GM18526 (cell line): Measurements from ENCODE around the gene ASB13.

Source experiments
- POLR2A ChIP-seq: IDR thresholded peaks from 3 replicates; pipeline ENCODE4 v1.6.1; 2011; ENCODE audit not compliant: insufficient read length; ENCODE audit errors: extremely low read depth

ASB13 gene

GRCh38 chr10:5666008-5666840 is at the start of gene ASB13:
Gene ASB13, minus strand, starts transcription at chr10:5666595. Its CDS starts 44 bp downstream, at chr10:5666551.
- no peak for TF ChIP-seq POLR2A

GRCh38 chr10:5711642-5712041 is 45.2 kb upstream of the ASB13 start:
- TF ChIP-seq POLR2A = no peak

DNA sequence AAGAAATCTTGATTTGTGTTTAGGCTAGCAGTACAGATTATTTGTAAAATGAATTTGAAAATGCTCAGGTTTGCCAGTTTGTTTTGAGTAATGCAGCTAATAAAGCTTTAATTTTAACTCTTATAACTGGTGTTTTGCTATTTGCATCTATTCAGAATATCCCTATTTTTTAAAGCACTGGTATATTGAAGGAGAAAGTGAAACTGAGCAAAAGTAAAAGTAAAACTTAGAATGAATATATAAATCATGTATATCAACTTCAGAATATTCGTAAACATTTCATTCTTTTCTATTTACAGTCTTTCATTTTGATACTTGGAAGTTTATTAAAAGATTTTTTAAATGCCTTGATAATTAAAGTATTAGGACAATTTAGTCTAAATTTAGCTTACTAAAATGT is 44.5 kb upstream of the ASB13 start:
- TF ChIP-seq POLR2A = no peak

DNA sequence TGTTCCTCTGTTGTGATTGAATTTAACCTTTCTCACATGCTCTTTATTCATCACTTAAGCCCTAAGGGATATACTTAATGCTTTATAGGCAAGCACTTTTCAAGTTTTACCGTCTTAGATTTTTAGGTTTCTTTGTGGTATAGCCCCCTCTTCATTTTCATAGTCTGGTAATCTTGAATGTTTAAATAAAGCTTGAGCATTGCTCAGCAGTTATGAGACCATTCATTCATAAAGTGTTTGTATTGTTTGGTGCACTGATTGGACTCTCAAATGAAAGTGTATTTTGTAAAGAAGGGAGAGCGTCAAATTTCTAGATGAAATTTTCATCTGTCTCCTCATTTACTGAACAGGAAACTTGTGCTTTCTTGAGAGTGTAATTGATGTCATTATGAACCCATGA is 43.5 kb upstream of the ASB13 start:
- no peak for TF ChIP-seq POLR2A

DNA sequence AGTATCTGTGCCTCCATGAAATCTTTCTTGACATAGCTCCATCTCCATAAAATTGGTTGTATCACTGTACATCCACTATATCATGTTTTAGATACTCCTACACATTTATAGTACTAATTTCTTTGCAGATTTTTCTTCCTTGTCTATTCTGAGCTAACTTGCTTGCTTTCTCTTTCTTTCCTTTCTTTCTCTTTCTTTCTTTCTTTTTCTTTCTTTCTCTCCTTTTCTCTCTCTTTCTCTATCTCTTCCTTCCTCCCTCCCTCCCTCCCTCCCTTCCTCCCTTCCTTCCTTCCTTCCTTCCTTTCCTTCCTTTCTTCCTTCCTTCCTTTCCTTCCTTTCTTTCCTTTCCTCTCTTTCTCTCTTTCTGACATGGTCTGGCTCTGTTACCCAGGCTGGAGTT is 42.0 kb upstream of the ASB13 start:
- TF ChIP-seq POLR2A = no peak

DNA sequence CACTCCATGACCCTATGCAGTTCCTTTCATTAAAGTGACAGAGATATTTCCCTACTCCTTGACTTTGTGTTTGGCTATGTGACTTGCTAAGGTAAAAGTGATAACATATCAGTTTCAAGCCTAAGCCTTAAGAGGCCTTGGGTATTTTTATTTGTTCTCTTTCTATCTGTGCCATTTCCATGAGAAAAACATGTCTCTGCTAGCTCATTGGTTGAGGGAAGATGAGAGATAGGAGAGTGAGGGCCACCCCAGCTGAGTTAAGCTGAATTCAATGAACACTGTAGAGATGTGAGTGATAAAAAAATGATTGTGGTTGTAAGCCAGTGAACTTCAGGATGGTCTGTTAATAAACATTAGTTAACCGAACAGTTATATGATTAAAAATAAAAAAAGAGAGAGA is 31.7 kb upstream of the ASB13 start:
- TF ChIP-seq POLR2A = no peak

GRCh38 chr10:5697342-5697741 is 30.9 kb upstream of the ASB13 start:
- no peak for TF ChIP-seq POLR2A

DNA sequence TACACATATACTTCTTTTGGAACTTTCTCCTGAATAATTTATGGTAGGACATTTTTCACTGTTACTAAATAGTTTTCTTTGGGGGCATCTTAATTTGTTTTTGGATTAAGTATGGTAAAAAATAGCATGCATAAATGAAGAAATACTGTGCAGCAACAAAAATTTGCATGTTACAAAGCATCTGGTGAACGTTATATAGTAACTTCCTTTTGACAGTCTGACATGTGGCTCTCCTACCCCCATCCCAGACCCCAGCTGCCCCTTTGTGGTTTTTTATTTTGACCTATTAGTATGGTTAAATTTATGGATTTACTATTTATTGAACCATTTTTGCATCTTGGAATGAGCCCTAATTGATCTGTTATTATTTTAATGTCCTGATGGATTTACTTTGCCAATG is 28.2 kb upstream of the ASB13 start:
- TF ChIP-seq POLR2A = no peak

- peak; percentile 35 for TF ChIP-seq POLR2A
These were observed 26.3 kb upstream of the ASB13 start for GRCh38 chr10:5692461-5693358.

DNA sequence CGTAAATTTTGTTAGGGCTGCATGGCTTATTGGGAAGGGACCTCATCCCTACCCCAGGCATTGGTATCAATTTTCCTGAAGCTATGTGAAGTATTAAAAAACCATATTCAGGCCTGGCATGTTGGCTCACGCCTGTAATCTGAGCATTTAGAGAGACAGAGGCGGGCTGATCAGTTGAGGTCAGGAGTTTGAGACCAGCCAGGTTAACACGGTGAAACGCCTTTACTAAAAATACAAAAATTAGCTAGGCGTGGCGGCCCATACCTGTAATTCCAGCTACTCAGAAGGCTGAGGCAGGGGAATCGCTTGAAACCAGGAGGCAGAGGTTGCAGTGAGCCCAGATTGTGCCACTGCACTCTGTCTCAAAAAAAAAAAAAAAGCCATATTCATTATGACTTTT is 25.4 kb upstream of the ASB13 start:
- no peak for TF ChIP-seq POLR2A

- no peak for TF ChIP-seq POLR2A
These were observed 22.2 kb upstream of the ASB13 start for GRCh38 chr10:5688587-5688986.

GRCh38 chr10:5685764-5686240 is 19.4 kb upstream of the ASB13 start:
- no peak for TF ChIP-seq POLR2A

DNA sequence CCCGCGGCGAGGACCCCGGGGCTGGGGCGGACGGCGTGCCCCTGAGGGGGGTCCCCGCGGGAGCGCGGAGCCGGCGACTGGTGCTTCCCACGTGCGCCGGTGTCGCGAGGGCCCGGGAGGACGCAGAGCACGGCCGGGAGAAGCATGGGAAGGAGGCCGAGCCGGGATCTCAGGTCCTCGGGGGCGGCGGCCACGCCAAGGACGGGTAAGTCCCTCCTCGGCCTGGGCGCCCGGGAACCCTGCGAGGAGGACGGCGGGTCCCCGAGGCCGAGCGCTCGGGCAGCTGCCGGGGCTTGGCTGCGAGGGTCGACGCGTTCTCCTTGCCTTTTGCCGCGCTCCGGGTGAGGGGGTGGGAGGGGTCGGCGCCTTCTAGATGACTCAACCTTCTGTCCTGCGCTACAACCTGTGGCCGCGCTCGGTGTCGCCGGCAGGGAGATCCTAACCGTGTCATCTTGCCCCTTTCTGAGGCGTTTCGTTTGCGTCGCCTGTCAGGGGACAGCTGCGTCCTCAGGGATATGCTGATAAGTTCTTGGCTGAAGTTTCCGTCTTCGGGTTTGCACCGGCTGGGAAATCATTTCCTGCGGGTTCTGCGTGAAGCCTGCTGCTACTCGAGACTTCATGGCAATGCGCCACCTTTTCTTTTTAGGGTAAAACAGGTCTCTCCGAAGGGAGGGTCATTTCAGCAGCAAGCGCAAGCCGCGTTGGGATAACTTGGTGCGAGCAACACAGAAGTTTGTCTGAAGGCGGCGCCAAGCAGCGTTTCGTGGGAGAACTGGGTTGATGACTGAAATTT is 18.8 kb upstream of the ASB13 start:
- TF ChIP-seq POLR2A = no peak

DNA sequence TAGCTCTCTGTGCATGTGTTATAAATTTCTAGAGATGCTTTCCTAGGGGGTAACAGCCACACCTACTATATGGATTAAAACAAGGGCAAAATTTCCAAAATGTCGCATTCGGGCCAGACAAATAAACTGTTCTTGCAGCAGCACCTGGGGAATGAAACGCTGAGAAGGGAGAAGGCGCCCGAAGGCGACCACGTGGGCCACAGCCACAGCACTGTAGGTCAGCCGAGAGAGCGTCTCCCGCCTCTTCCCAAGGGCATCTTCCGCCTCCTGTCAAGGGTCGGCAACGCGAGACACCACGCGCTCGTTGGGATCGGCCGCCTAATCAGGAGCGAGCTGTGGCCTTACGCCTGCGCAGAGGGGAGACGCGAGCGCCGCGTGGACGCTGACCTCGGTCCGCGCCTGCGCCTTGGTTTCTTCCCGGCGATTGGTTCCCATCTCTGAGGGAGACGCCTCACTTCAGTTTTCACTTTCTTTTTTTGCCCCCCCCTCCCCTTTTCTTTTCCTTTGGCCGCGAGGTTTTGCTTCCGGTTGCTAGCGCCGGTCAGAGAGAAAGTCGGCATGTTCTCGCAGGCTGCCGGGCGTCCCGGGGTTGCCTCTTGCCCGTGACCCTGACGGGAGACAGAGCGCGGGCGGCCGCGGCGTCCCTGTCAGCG is 18.0 kb upstream of the ASB13 start, which contains the start of gene TASOR2:
TSS of gene TASOR2 (plus strand) at position 521 of the 653 bp plus-strand sequence. CDS start 35,805 bp downstream, outside the sequence.
- TF ChIP-seq POLR2A = peak; percentile 64
